Natural killer cell treated with Interleukin-12 subunit alpha and Interleukin-12 subunit beta and Interleukin-15 and Interleukin-18, amount 100 ng/mL, for 72 hours (primary cell): ENCODE results near the gene ZNF655. TPM values are rescaled to one million over a fixed set of nuclear protein-coding genes. Genes with fewer than 3 reads are reported as not detected.
"Not testable (repeated sequence)": the region's sequence is repeated elsewhere in the genome, so short reads cannot be mapped to it uniquely, and the experiment has no call there.

Experiments used
- ATAC-seq, 2 donors: fragments of 150-1000 bp; cut with Tn5 transposase in 1 of 2; sonication (Bioruptor Pico), chemical (Tn5 transposase) in 1 of 2; 2 replicates each; pipeline ENCODE4 v1.10.0; 2021
- DNase-seq: peaks from one replicate; pipeline ENCODE4 v3.0.0; 2022; ENCODE audit warnings: low spot score
- H3K27ac Mint-ChIP-seq, 2 donors: 1 replicate in 1 of 2; 2 replicates in 1 of 2; pipeline ENCODE4 v1.8.0; 2022; ENCODE audit warnings: mixed read lengths in 2 of 2, mild to moderate bottlenecking in 1 of 2, moderate library complexity in 1 of 2
- H3K27me3 Mint-ChIP-seq, 2 donors: 1 replicate in 1 of 2; 2 replicates in 1 of 2; pipeline ENCODE4 v1.8.0; 2022; ENCODE audit warnings: mixed read lengths in 2 of 2
- H3K36me3 Mint-ChIP-seq: one replicate; pipeline ENCODE4 v1.8.0; 2022; ENCODE audit warnings: mixed read lengths
- H3K4me1 Mint-ChIP-seq, 2 donors: 1 replicate in 1 of 2; 2 replicates in 1 of 2; pipeline ENCODE4 v1.8.0; 2022; ENCODE audit warnings: low read depth in 2 of 2, mixed read lengths in 2 of 2, mild to moderate bottlenecking in 1 of 2
- H3K4me3 Mint-ChIP-seq: one replicate; pipeline ENCODE4 v1.8.0; 2022; ENCODE audit warnings: mixed read lengths
- H3K9me3 Mint-ChIP-seq: 2 replicates; pipeline ENCODE4 v1.8.0; 2022; ENCODE audit warnings: mixed read lengths
- total RNA-seq, 2 donors: library from RNA; stranded (reverse); gene quantifications; one replicate each; pipeline ENCODE4 v1.2.3, GENCODE V29; 2022

The ZNF655 gene
- total RNA-seq, 2 donors from 2014 or later, result 111 to 115 TPM

- H3K4me3 Mint-ChIP-seq, result peak overlapping the region; percentile 95
- DNase-seq (no peak), ATAC-seq (peak in 1 of 2 donors; percentile 11)
- H3K9me3 Mint-ChIP-seq, result no peaks in the 10 kb centered on the region
- peaks cover 19% of the 10 kb centered on the region for H3K36me3 Mint-ChIP-seq
- peak overlapping the region; percentile 92 for H3K27ac Mint-ChIP-seq
- H3K4me1 Mint-ChIP-seq, result peaks cover 19 to 26% of the 10 kb centered on the region in 2 donors
- H3K27me3 Mint-ChIP-seq, result no peaks in the 10 kb centered on the region
Measured at GRCh38 chr7:99551334-99551733, 7.1 kb upstream of the ZNF655 start.

GRCh38 chr7:99551767-99552463 is 6.5 kb upstream of the ZNF655 start, which contains the start of gene FAM200A:
Gene FAM200A (minus strand): TSS chr7:99552114. CDS start chr7:99548407, 3,707 bp downstream.
- Mint-ChIP-seq H3K27me3 (no peaks in the 10 kb centered on the region), H3K4me3 (peak within 1 kb of the TSS; percentile 95), H3K9me3 (no peaks in the 10 kb centered on the region), H3K27ac (peak within 1 kb of the TSS; percentile 92), H3K4me1 (peaks cover 19 to 26% of the 10 kb centered on the region in 2 donors), H3K36me3 (peaks cover 19% of the 10 kb centered on the region)
- DNase-seq (peak; percentile 91), ATAC-seq (peak; percentile 98 to 99)

DNA sequence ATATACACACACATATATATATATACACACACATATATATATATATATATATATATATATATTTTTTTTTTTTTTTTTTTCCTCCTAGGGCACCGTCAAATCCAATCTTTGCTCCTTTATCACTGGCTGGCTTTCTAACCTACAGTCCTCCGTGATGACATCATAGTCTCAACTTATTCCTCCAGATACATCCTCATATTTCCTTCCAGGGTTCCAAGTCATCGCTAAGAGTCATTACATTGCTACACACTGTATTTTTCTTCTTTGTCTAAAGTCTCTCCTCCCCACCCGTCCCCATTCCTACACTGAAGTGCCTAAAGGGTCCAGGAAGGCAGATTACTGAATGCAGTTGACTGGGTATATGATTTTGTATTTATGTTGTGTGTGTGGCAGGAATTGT is 5.4 kb upstream of the ZNF655 start:
- ATAC-seq (no peak), DNase-seq (no peak)
- no peak overlapping the region for H3K27ac Mint-ChIP-seq
- H3K9me3 Mint-ChIP-seq, result no peaks in the 10 kb centered on the region
- H3K4me3 Mint-ChIP-seq, result peak overlapping the region; percentile 95
- H3K27me3 Mint-ChIP-seq, result no peaks in the 10 kb centered on the region
- H3K36me3 Mint-ChIP-seq, result peaks cover 21% of the 10 kb centered on the region
- peaks cover 27 to 36% of the 10 kb centered on the region in 2 donors for H3K4me1 Mint-ChIP-seq

DNA sequence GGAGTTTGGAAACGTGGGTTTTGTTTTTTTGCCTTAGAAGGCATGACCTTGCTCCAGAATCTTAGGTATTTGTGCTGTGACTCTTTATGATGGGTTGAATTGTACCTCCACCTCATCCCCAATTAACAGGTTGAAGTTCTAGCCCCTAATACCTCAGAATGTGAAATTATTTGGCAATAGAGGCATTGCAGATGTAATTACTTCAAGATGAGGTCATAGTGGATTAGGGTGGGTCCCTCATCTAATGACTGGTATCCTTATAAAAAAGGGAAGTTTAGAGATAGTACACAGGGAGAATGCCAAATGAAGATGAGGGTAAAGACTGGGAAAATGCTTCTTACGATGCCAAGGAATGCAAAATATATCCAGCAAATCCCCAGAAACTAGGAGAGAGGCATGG is 3.5 kb upstream of the ZNF655 start:
- Mint-ChIP-seq H3K4me3 (no peak overlapping the region), H3K27me3 (no peaks in the 10 kb centered on the region), H3K36me3 (peaks cover 19% of the 10 kb centered on the region), H3K9me3 (no peaks in the 10 kb centered on the region), H3K27ac (no peak overlapping the region), H3K4me1 (peaks cover 28 to 38% of the 10 kb centered on the region in 2 donors)
- no peak for DNase-seq
- ATAC-seq, result no peak

DNA sequence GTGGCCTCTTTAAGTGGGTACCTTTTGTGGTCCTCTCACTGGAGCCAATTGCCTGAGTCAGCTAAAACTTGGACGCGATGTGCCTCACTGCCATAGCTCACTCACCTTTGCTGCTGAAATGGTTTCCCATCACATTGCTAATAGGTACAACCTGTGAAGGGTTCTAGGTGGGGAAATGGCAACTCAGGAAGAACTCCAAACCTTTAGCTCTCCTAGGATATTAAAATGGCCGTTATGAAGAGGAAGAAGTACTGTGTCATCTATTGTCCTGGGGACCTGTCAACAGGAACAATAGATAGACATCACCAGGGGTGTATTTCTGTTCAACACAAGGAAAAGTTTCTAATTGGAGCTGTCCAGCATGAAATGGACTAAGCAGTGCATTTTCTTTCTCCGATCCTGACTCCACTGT is 1.2 kb upstream of the ZNF655 start:
- Mint-ChIP-seq H3K27ac (peak overlapping the region; percentile 99 to 100), H3K36me3 (peaks cover 29% of the 10 kb centered on the region), H3K27me3 (no peaks in the 10 kb centered on the region), H3K9me3 (no peaks in the 10 kb centered on the region), H3K4me1 (peaks cover 39 to 49% of the 10 kb centered on the region in 2 donors), H3K4me3 (peak overlapping the region; percentile 100)
- no peak for ATAC-seq
- DNase-seq, result no peak

DNA sequence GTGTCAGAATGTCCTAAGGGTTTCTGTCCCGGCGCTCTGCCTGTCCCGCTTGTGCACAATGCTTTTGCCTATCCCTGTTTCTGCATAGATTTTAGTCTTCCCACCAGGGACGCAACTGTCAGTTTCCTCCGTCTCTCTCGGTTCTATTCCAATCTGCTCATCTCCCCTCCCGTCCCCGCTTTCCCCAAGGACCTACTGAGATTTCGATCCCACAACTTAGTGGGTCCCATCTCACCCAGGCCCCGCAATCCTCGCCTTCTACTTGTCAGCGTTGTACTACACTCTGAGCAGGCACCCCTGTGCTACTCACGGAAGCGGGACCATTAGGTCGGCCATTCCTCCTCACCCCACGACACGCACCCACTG is 519 bp upstream of the ZNF655 start:
- Mint-ChIP-seq H3K27me3 (no peaks in the 10 kb centered on the region), H3K4me1 (peaks cover 43 to 49% of the 10 kb centered on the region in 2 donors), H3K4me3 (peak overlapping the region; percentile 100), H3K9me3 (no peaks in the 10 kb centered on the region), H3K36me3 (peaks cover 36% of the 10 kb centered on the region), H3K27ac (peak overlapping the region; percentile 99 to 100)
- DNase-seq, result no peak
- ATAC-seq, result peak in 1 of 2 donors; percentile 75

DNA sequence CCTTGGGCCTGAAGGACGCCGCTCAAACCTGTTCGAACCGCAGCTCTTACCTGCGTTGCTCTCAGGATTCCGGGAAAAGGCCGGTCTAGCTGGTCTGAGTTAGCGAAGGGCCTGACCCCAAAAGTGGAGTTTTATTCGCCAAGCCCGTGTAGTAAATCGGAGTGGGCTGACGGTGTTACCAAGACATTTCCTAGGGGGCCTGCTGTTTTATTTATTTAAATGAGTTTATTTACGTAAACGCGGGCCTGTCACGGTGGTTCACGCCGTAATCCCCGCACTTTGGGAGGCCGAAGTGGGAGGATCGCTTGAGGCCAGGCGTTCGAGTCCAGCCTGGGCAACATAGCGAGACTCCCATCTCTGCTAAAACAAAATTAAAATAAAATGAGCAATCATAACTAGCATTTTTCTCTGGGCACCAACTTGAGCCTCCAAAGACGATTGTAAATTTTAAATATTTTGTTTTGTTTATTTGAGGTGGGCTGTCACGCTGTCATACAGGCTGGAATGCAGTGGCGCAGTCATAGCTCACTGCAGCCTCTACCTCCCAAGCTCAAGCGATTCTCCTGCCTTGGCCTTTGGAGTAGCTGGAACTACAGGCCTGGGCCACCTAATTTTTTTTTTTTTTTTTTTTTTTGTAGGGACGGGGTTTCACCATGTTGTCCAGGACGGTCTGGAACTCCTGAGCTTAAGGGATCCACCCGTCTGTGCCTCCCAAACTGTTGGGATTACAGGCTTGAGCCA is 903 bp downstream of the ZNF655 start:
- DNase-seq (no peak), ATAC-seq (no peak)
- no peaks in the 10 kb centered on the region for H3K27me3 Mint-ChIP-seq
- H3K4me3 Mint-ChIP-seq, result peak overlapping the region; percentile 100
- no peaks in the 10 kb centered on the region for H3K9me3 Mint-ChIP-seq
- H3K4me1 Mint-ChIP-seq, result peaks cover 48 to 54% of the 10 kb centered on the region in 2 donors
- H3K27ac Mint-ChIP-seq, result peak overlapping the region; percentile 99 to 100
- H3K36me3 Mint-ChIP-seq, result peaks cover 41% of the 10 kb centered on the region

- H3K27me3 Mint-ChIP-seq, result no peaks in the 10 kb centered on the region
- no peaks in the 10 kb centered on the region for H3K9me3 Mint-ChIP-seq
- H3K36me3 Mint-ChIP-seq, result peaks cover 39% of the 10 kb centered on the region
- H3K4me1 Mint-ChIP-seq, result peaks cover 49 to 50% of the 10 kb centered on the region in 2 donors
- H3K4me3 Mint-ChIP-seq, result peak overlapping the region; percentile 60
- ATAC-seq (no peak), DNase-seq (no peak)
- peak overlapping the region; percentile 63 to 100 for H3K27ac Mint-ChIP-seq
Measured at GRCh38 chr7:99560834-99561736, 2.6 kb downstream of the ZNF655 start.

DNA sequence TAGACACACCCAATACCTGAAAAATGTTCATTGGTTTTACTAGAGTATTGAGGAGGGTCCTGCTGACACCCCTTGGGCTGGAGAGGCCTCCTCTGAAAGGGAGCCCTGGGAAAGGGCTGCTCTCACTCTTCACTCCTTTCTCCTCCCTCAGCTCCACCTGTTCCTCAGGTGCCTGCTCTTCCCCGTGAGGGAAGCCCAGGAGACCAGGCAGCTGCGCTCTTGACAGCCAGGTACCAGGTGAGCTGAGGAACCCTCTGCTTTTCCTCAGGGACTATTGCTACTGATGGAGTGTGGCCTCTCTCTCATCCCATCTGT is 3.3 kb downstream of the ZNF655 start:
- H3K4me1 Mint-ChIP-seq, result peaks cover 50 to 51% of the 10 kb centered on the region in 2 donors
- H3K27ac Mint-ChIP-seq, result peak overlapping the region; percentile 20 to 70
- H3K9me3 Mint-ChIP-seq, result no peaks in the 10 kb centered on the region
- peak overlapping the region; percentile 21 for H3K4me3 Mint-ChIP-seq
- H3K27me3 Mint-ChIP-seq, result no peaks in the 10 kb centered on the region
- ATAC-seq (no peak), DNase-seq (no peak)
- peaks cover 39% of the 10 kb centered on the region for H3K36me3 Mint-ChIP-seq

DNA sequence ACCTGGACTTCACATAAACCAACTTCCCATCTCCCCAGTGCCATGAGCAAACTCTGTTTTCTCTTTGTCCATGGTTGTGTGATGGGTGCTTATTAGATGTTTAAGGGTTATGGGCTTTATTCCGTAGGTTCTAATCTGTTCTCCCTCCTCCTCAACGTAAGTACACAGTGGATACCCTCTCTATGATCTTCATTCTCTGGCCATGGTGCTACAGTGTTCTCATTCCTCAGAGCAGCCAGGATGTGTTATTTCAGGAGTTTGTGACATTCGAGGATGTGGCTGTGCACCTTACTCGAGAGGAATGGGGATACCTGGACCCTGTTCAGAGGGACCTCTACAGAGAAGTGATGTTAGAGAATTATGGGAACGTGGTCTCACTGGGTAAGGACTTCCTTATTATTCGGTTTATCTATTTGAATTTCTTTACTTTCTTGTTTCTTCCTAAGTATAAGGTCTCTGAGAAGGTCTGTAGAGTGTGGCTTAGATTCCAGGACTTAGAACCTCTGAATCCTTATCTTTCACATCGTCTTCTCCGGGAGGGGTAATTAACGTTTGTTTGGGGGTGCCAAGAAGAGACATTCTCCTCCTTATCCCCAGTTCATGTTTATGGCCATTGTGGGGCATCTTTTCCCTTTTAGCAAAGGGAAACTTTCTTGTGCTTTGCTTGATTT is 3.8 kb downstream of the ZNF655 start:
- H3K4me1 Mint-ChIP-seq, result peaks cover 48 to 49% of the 10 kb centered on the region in 2 donors
- DNase-seq (no peak), ATAC-seq (no peak)
- peak overlapping the region; percentile 45 for H3K4me3 Mint-ChIP-seq
- H3K9me3 Mint-ChIP-seq, result no peaks in the 10 kb centered on the region
- H3K27me3 Mint-ChIP-seq, result no peaks in the 10 kb centered on the region
- H3K27ac Mint-ChIP-seq, result peak overlapping the region; percentile 20 to 70
- peaks cover 39% of the 10 kb centered on the region for H3K36me3 Mint-ChIP-seq

DNA sequence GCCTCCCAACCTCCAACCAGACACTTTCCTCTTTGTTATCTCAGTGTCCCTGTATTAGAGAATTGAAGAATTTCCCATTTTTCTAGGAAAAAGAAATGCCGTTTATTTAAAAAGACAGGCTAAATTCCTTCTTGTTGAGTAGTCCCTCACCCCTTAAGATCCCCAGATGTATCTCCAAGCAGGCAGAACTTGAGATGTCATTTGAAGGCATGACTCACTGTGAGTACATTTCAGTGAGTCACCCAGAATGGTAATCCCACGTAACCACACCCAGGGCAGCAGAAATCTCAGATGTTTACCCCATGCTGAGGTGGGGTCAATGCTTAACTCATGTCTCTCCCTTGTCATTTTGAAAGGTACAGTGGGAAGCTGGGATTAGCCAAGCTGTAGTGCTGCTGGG is 4.4 kb downstream of the ZNF655 start:
- peak overlapping the region; percentile 45 for H3K4me3 Mint-ChIP-seq
- peak overlapping the region; percentile 20 to 70 for H3K27ac Mint-ChIP-seq
- no peak for DNase-seq
- H3K27me3 Mint-ChIP-seq, result no peaks in the 10 kb centered on the region
- peak in 1 of 2 donors; percentile 39 for ATAC-seq
- H3K9me3 Mint-ChIP-seq, result no peaks in the 10 kb centered on the region
- H3K4me1 Mint-ChIP-seq, result peaks cover 42 to 46% of the 10 kb centered on the region in 2 donors
- peaks cover 38% of the 10 kb centered on the region for H3K36me3 Mint-ChIP-seq

DNA sequence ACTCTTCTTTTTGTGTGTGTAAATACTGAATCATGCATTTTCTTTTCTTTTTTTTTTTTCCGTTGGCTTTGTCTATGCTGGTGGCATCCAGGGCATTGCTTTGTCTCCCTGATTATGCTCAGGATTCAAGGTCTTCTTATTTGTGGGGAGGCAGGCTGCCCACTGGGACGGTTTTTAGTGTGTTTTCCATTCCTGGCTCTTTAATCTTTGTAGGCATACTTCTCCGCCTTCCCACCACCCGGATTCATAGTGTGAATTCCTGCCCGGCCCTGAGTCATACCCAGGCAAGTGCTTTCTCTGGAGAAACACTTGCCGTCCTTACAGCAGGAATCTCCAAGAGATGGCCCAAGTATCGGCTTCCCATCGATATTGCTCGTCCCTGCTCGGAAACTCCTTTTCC is 5.2 kb downstream of the ZNF655 start:
- no peak for DNase-seq
- Mint-ChIP-seq H3K4me1 (peaks cover 39 to 43% of the 10 kb centered on the region in 2 donors), H3K27ac (peak overlapping the region; percentile 17 to 49), H3K4me3 (no peak overlapping the region), H3K36me3 (peaks cover 33% of the 10 kb centered on the region), H3K9me3 (no peaks in the 10 kb centered on the region), H3K27me3 (no peaks in the 10 kb centered on the region)
- no peak for ATAC-seq

GRCh38 chr7:99568770-99569169 is 10.3 kb downstream of the ZNF655 start:
- not testable (repeated sequence) for H3K27ac Mint-ChIP-seq, ATAC-seq, H3K4me3 Mint-ChIP-seq, DNase-seq, H3K27me3 Mint-ChIP-seq, H3K9me3 Mint-ChIP-seq
- Mint-ChIP-seq H3K36me3 (peaks cover 29% of the 10 kb centered on the region), H3K4me1 (peaks cover 7 to 17% of the 10 kb centered on the region in 2 donors)
